ENCODE results near the gene DPRX. TPM values are rescaled to one million over a fixed set of nuclear protein-coding genes. Genes with fewer than 3 reads are reported as not detected.

The DPRX gene
- total and polyA plus RNA-seq, 2 donors (not counting 3 experiments of a cell fraction or from before 2014, with no cell fraction given), result not detected

DNA sequence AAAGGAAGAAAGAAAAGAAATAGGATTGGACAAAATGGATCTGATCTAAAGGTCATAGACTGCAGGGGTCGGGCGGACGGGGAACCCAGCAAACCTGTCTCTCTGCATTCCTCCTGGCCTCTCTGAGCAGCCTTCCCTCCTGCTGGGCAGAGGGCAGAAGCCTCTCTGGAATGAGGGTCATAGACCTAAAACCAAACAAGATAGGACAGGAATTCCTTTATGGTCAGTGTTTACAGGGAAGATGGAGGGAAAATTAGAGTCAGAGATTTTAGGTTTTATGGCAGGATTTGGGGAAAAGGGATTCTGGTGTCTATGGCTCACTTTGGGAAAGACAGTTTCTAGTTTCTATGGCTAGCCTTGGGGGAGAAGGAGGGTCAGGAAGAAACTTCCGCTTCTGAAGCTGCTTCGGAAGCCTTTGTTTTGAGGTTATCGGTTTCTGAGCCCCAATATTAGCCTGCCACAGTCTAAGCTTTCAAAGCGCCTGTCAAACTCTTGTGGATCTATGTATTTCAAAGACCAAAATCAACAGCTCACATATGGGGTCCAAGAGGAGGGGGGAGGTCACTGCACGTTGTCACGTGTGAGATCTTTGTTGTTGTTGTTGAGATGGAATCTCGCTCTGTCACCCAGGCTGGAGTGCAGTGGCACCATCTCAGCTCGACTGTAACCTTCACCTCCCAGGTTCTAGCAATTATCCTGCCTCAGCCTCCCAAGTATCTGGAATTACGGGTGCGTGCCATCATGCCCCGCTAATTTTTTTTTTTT, 18.9 kb upstream of the DPRX start:
- POLR2A ChIA-PET, result no interaction called here

More for the DNA sequence above, 18.9 kb upstream of the DPRX start:
- no peak overlapping the region for H3K9ac ChIP-seq (replicated peaks; ENCODE audit: extremely low read depth, insufficient read depth, low read length)
- no peak overlapping the region for H3K27ac ChIP-seq (ENCODE audit: insufficient read depth, low read depth, low read length)
- H3K4me3 ChIP-seq (replicated peaks in 1 of 3; ENCODE audit: insufficient read depth in 1 of 3, low read depth in 1 of 3, low read length in 3 of 3), result no peak overlapping the region
- H3K27me3 ChIP-seq (ENCODE audit: control insufficient read depth in 2 of 2, insufficient read depth in 2 of 2, low read length in 2 of 2), result no peaks in the 10 kb centered on the region
- intact Hi-C loops (cut with micrococcal nuclease) (no loop called here), dilution Hi-C loops (cut with MboI; ENCODE audit: extremely low pct_ligation_motif_present, low sequenced_read_pairs) (no loop called here)
- no peak for TF ChIP-seq FOS (IDR thresholded peaks at IDR 0.05; ENCODE audit: borderline replicate concordance, insufficient read depth, low read length)
- TF ChIP-seq POLR2A (IDR thresholded peaks at IDR 0.05; ENCODE audit: low read depth, low read length), result no peak
- no peak for TF ChIP-seq GATA2 (IDR thresholded peaks at IDR 0.05; ENCODE audit: insufficient read depth, insufficient read length, low read depth, low read length)
- TF ChIP-seq CTCF (IDR thresholded peaks at IDR 0.05; ENCODE audit: extremely low read depth in 1 of 2, insufficient read depth in 1 of 2, low read depth in 1 of 2, low read length in 2 of 2), result no peak
- no peak for TF ChIP-seq EZH2 (IDR thresholded peaks at IDR 0.05; ENCODE audit: borderline replicate concordance, low read depth, low read length, severe bottlenecking)
- TF ChIP-seq MAX (IDR thresholded peaks at IDR 0.05; ENCODE audit: insufficient read depth, insufficient read length), result no peak
- no peak for TF ChIP-seq JUN (IDR thresholded peaks at IDR 0.05; ENCODE audit: borderline replicate concordance, insufficient read depth, insufficient read length, low read depth)
- no peak for TF ChIP-seq MYC (IDR thresholded peaks at IDR 0.05; ENCODE audit: low read depth, low read length)
- TF ChIP-seq POLR2AphosphoS5 (IDR thresholded peaks at IDR 0.05; ENCODE audit: insufficient read depth, low read depth, low read length), result no peak
- H3K9me1 ChIP-seq (replicated peaks; ENCODE audit: control insufficient read depth, extremely low read depth, insufficient read depth, low read length), result no peaks in the 10 kb centered on the region
- no peaks in the 10 kb centered on the region for H3K9me3 ChIP-seq (replicated peaks; ENCODE audit: control insufficient read depth, insufficient read depth, low read length)
- H3K4me2 ChIP-seq (ENCODE audit: insufficient read depth, low read length), result no peak overlapping the region
- H2AFZ ChIP-seq (ENCODE audit: low read depth, low read length), result no peak overlapping the region
- H3K36me3 ChIP-seq (ENCODE audit: control insufficient read depth in 2 of 2, extremely low read depth in 1 of 2, insufficient read depth in 2 of 2, low read length in 2 of 2), result no peaks in the 10 kb centered on the region
- CTCF ChIA-PET, result no interaction called here
- FAIRE-seq, result no peak
- no peaks in the 10 kb centered on the region for H4K20me1 ChIP-seq (replicated peaks; ENCODE audit: control insufficient read depth, extremely low read depth, insufficient read depth, low read length)
- H3K79me2 ChIP-seq (ENCODE audit: control insufficient read depth, insufficient read depth, low read length), result no peaks in the 10 kb centered on the region
- no TSS peak for BruUV-seq (replicated peaks)
- no peak for DNase-seq (ENCODE audit: low read depth, low spot score)
- H3K4me1 ChIP-seq (ENCODE audit: control insufficient read depth, extremely low read depth, insufficient read depth, low read length), result no peaks in the 10 kb centered on the region

Data from endothelial cell of umbilical vein (primary cell).